GM13976 (cell line): ENCODE data around the gene SDCBP2.

Experiments
- DNase-seq: peaks from one replicate; pipeline ENCODE4 v3.0.0; 2012; ENCODE audit warnings: low spot score
- in situ Hi-C: fragments of 300-500 bp; cut with MboI; formaldehyde crosslinking; loops from one replicate; pipeline ENCODE4 v1.12.0; 2022; ENCODE audit warnings: low sequenced_read_pairs, mixed read lengths, inconsistent platforms; ENCODE audit not compliant: unreplicated experiment
- TF ChIP-seq, protein P1 (sequence below): IDR thresholded peaks from 2 replicates; pipeline ENCODE4 v1.5.1; 2012; ENCODE audit warnings: borderline replicate concordance, mild to moderate bottlenecking; ENCODE audit not compliant: insufficient read depth; ENCODE audit errors: extremely low read depth, missing control alignments, control extremely low read depth

SDCBP2 gene

DNA sequence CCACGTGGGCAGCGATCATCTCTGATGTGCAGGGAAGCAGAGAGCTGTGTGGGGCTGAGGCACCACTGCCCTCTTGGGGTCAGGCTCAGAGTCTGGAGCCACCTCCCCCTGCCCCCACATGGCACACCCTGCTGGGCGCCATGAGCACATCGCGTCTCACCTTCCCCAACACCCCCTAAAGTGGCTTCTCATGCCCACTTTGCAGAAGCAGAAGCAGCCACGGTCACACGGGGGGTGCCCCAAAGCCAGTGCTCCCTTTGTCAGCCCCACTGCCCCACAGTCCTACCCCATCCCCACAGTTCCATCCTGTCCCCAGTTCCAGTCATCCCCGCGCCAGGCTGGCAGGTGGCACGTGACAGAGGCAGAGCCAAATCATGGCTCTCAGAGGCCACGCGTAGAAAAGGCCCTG, 19.5 kb downstream of the SDCBP2 start:
- DNase-seq, result no peak
- in situ Hi-C loops, result no loop called here
- TF ChIP-seq, protein P1, sequence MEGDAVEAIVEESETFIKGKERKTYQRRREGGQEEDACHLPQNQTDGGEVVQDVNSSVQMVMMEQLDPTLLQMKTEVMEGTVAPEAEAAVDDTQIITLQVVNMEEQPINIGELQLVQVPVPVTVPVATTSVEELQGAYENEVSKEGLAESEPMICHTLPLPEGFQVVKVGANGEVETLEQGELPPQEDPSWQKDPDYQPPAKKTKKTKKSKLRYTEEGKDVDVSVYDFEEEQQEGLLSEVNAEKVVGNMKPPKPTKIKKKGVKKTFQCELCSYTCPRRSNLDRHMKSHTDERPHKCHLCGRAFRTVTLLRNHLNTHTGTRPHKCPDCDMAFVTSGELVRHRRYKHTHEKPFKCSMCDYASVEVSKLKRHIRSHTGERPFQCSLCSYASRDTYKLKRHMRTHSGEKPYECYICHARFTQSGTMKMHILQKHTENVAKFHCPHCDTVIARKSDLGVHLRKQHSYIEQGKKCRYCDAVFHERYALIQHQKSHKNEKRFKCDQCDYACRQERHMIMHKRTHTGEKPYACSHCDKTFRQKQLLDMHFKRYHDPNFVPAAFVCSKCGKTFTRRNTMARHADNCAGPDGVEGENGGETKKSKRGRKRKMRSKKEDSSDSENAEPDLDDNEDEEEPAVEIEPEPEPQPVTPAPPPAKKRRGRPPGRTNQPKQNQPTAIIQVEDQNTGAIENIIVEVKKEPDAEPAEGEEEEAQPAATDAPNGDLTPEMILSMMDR, result no peak

DNA sequence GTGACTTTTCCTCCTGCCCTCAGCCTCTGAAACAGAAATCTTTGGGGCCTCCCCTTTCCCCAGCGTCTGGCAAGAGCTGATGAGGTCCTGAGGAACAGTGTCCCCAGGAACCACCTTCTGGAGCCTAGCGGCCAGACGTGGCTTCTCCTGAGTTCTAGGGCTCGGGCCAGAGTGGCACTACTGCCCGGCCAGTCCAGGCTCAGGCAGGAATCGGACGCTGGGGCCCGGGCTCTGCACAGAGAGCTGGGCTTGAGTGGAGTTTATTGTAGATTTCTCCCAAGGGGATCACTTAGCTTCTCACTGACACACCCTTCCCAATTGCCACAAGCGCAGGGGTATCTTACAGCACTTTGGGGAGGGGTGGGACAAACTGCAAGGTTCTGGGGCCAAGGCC, 20.2 kb downstream of the SDCBP2 start:
- in situ Hi-C loops, result no loop called here
- TF ChIP-seq, protein P1, result no peak
- no peak for DNase-seq

DNA sequence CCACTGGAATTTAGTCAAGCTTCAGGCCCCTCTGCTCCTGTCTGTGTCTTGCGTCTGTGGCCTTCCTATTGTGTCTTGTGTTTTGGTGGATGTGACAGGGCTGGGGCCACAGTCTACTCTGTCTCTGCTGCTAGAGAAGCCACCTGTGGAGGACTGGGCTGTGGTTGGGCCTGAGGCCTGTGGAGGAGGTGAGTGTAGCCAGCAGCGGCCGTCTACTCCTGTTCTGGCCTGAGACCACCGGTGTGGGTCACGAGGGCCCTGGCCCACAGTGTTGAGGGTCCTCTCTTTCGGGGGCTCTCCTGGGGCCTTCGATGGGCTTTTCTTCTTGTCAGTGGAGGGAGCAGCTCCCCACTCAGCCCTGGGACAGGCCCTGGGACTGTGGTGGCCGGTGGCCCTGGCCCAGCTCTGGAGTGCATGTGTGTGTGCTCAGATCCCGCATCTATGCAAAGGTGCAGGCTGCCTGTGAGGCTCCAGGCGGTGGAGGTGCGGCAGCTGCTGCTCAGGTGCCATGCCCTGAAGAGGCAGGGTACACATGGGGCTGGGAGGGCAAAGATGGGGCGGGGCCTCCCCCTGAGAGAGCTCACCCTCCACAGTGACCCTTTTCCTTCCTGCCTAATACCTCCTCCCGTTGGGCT, 20.8 kb downstream of the SDCBP2 start:
- no peak for DNase-seq
- TF ChIP-seq, protein P1, result no peak
- in situ Hi-C loops, result no loop called here

DNA sequence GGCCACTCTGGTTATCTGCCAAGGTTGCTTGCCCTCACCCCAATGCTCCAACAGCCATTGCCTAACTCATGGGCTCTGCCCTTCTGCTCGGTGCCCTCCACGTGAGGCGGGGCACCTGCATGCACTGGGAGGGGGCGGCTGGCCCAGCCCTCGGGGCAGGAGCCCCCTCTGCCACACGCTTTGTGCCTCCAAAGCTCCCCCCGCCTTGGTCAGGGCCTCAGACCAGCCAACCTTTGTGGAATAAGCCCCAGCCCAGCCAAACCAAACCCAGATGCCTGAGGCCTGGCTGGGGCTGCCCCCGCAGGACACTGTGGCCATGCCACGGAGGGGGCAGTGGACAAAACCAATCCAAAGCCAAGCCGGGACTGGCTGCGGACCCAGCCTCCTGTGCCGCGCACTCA, 21.4 kb downstream of the SDCBP2 start:
- in situ Hi-C loops, result no loop called here
- DNase-seq, result no peak
- TF ChIP-seq, protein P1, result no peak

DNA sequence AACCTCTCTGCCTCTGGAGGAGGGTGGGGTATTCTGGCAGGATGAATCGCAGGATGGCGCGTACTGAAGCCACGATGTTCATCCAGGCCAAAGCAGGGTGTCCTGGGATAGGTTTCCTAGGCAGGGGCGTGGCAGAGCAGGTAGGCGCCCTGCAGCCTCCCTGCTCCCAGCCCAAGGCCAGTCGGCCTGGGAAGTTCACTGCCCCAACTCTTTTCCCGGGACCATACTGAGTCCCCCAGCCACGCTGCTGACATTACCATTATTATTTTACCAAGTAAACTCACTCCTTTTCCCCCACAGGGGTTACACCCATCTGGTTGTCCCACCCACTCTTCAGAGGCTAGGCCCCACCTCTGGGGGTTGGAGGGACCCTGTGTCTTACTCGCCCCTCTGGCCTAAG, 21.8 kb downstream of the SDCBP2 start:
- DNase-seq, result no peak
- TF ChIP-seq, protein P1, result no peak
- in situ Hi-C loops, result no loop called here

DNA sequence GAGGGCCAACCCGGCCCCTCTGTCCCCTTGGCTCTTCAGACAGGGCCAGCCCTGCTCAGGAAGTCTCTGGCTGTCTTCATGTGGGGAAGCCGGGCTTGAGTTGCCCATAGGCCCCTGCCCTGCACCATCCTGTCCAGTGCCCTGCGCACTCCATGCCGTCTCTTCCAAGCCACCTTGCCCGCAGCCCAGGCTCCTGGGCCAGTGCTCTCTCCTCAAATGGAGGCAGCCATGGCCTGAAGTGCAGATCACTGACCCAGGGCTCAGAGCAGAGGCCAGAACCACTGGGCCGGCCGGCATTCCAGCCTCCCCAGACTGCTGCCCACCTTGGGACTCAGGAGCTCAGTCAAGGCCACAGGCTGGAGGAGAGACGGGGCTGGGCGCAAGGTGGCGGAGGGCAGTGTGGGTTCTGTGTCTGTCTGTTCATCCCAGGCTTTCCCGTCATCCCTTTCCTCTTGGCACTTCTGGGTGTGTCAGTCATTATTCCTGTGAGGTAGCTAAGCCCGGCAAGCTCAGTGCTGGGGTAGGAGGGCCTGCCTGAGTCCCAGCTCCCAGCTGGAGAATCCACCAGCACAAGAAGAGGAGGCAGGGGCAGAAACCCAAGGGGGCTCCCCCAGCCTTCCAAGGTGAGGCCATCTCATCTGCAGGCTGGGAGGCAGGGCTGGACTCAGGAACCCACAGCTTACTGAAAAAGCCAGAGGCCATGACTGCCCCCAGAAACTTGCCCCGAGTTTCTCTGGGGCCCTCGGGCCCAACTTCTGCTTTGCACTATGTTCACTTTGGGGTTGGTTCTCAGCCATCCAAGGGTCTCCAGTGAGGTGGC, 22.4 kb downstream of the SDCBP2 start:
- TF ChIP-seq, protein P1, result no peak
- no peak for DNase-seq
- in situ Hi-C loops, result no loop called here

DNA sequence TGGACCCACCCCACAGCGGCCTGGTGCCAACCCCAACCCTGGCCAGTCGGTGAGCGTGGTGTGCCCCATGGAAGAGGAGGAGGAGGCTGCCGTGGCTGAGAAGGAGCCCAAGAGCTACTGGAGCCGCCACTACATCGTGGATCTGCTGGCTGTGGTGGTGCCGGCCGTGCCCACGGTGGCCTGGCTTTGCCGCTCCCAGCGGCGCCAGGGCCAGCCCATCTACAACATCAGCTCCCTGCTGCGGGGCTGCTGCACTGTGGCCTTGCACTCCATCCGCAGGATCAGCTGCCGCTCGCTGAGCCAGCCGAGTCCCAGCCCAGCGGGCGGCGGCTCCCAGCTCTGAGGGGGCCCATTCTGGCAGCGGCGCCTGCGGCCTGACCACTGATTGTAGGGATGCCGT, 23.2 kb downstream of the SDCBP2 start:
- in situ Hi-C loops, result no loop called here

More for the DNA sequence above, 23.2 kb downstream of the SDCBP2 start:
- TF ChIP-seq, protein P1, result no peak
- DNase-seq, result no peak
